HEK293 (cell line): ENCODE measurements around the gene TEAD4.

Experiments used
- CTCF ChIA-PET: fragments of 350-600 bp; formaldehyde crosslinking; extraction: SDS; loops from one replicate; lab custom pipeline; 2021; ENCODE audit warnings: antibody characterized with exemption; lab: Yijun Ruan, JAX
- POLR2A ChIA-PET: fragments of 300-600 bp; formaldehyde crosslinking; extraction: SDS; loops from one replicate; lab custom pipeline; 2020; ENCODE audit warnings: antibody characterized with exemption, inconsistent platforms; lab: Yijun Ruan, JAX
- H3K27ac ChIP-seq: fragments of 200-500 bp; sonication (Bioruptor generic); 2 replicates; pipeline ENCODE4 v1.5.1; 2014; ENCODE audit warnings: low read depth, low read length, control low read depth, inconsistent platforms; ENCODE audit errors: extremely low read depth
- H3K36me3 ChIP-seq, 2 experiments: fragments of 200-500 bp in 1 of 2; sonication (Bioruptor generic) in 1 of 2; 1 replicate in 1 of 2; 2 replicates in 1 of 2; pipeline ENCODE4 v1.5.1; 2014 to 2017; ENCODE audit warnings: inconsistent platforms in 2 of 2, low read length in 2 of 2; ENCODE audit not compliant: control insufficient read depth in 2 of 2, insufficient read depth in 1 of 2
- H3K4me1 ChIP-seq: fragments of 200-500 bp; sonication (Bioruptor generic); 2 replicates; pipeline ENCODE4 v1.5.1; 2014; ENCODE audit warnings: mild to moderate bottlenecking, low read length, inconsistent platforms; ENCODE audit not compliant: control insufficient read depth, insufficient read depth
- H3K4me3 ChIP-seq: 2 replicates; pipeline ENCODE4 v1.5.1; 2011; ENCODE audit warnings: low read depth, mild to moderate bottlenecking, control low read depth, low read length, moderate library complexity
- H3K9me3 ChIP-seq: fragments of 200-500 bp; sonication (Bioruptor generic); 2 replicates; pipeline ENCODE4 v1.5.1; 2014; ENCODE audit warnings: low read depth, low read length, inconsistent platforms; ENCODE audit not compliant: control insufficient read depth, insufficient read depth
- HIC1 ChIP-seq: fragments of 450-650 bp; formaldehyde crosslinking; IDR thresholded peaks from 2 replicates; pipeline ENCODE4 v1.5.1; 2016; ENCODE audit warnings: missing biosample characterization, missing genetic modification characterization
- MEIS1 ChIP-seq: sonication (generic); formaldehyde crosslinking; IDR thresholded peaks from 2 replicates; pipeline ENCODE4 v1.8.1; 2022; ENCODE audit warnings: missing genetic modification reagents, mild to moderate bottlenecking, borderline replicate concordance
- PRDM4 ChIP-seq: fragments of 450-650 bp; formaldehyde crosslinking; IDR thresholded peaks from 2 replicates; pipeline ENCODE4 v1.5.1; 2017; ENCODE audit warnings: missing biosample characterization, missing genetic modification characterization
- ZFHX2 ChIP-seq: fragments of 450-650 bp; formaldehyde crosslinking; conservative IDR thresholded peaks from 2 replicates; pipeline ENCODE4 v1.5.1; 2016; ENCODE audit warnings: missing biosample characterization, missing genetic modification characterization
- ZNF138 ChIP-seq: fragments of 450-650 bp; formaldehyde crosslinking; IDR thresholded peaks from 2 replicates; pipeline ENCODE4 v1.5.1; 2016; ENCODE audit warnings: missing biosample characterization, missing genetic modification characterization, borderline replicate concordance
- ZNF24 ChIP-seq: fragments of 450-650 bp; formaldehyde crosslinking; IDR thresholded peaks from 2 replicates; pipeline ENCODE4 v1.5.1; 2016; ENCODE audit warnings: missing biosample characterization, missing genetic modification characterization
- ZNF404 ChIP-seq: fragments of 450-650 bp; formaldehyde crosslinking; IDR thresholded peaks from 2 replicates; pipeline ENCODE4 v1.5.1; 2017; ENCODE audit warnings: missing biosample characterization, missing genetic modification characterization
- ZNF621 ChIP-seq: fragments of 450-650 bp; formaldehyde crosslinking; IDR thresholded peaks from 2 replicates; pipeline ENCODE4 v1.5.1; 2017; ENCODE audit warnings: missing biosample characterization, missing genetic modification characterization
- ZNF623 ChIP-seq: fragments of 450-650 bp; formaldehyde crosslinking; IDR thresholded peaks from 2 replicates; pipeline ENCODE4 v1.5.1; 2016; ENCODE audit warnings: missing biosample characterization, missing genetic modification characterization
- ZNF664 ChIP-seq: fragments of 450-650 bp; formaldehyde crosslinking; IDR thresholded peaks from 2 replicates; pipeline ENCODE4 v1.5.1; 2016; ENCODE audit warnings: missing biosample characterization, missing genetic modification characterization
- TF ChIP-seq, protein P1 (sequence below): fragments of 450-650 bp; formaldehyde crosslinking; IDR thresholded peaks from 2 replicates; pipeline ENCODE4 v1.5.1; 2017; ENCODE audit warnings: missing biosample characterization, missing genetic modification characterization

Gene TEAD4

GRCh38 chr12:3010214-3010930, 51.2 kb downstream of the TEAD4 start:
- no peak overlapping the region for H3K4me3 ChIP-seq
- H3K9me3 ChIP-seq = no peaks in the 10 kb centered on the region
- ChIA-PET POLR2A (no interaction called here), CTCF (interaction anchor here (1.3 kb wide), 1 partner anchor 24 kb away, joined by 3 read pairs; no protein-coding TSS in a partner anchor)
- TF ChIP-seq, protein P1, sequence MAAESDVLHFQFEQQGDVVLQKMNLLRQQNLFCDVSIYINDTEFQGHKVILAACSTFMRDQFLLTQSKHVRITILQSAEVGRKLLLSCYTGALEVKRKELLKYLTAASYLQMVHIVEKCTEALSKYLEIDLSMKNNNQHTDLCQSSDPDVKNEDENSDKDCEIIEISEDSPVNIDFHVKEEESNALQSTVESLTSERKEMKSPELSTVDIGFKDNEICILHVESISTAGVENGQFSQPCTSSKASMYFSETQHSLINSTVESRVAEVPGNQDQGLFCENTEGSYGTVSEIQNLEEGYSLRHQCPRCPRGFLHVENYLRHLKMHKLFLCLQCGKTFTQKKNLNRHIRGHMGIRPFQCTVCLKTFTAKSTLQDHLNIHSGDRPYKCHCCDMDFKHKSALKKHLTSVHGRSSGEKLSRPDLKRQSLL (tag by site-specific recombination) = no peak
- TF ChIP-seq MEIS1 (CRISPR knock-in tag) (no peak), HIC1 (tag by site-specific recombination) (no peak), ZNF404 (no peak)
- H3K4me1 ChIP-seq = no peaks in the 10 kb centered on the region
- H3K36me3 ChIP-seq = peaks cover 0 to 2% of the 10 kb centered on the region in 2 experiments; a peak in 2 of 3 replicates
- H3K27ac ChIP-seq = no peak overlapping the region

GRCh38 chr12:3012786-3013185, 53.6 kb downstream of the TEAD4 start:
- TF ChIP-seq ZFHX2 (tag by site-specific recombination) = 0 out of 2 replicates have a peak, but pooled peaks have one; percentile 7
- no peak for TF ChIP-seq ZNF664 (tag by site-specific recombination)
- no peak overlapping the region for H3K27ac ChIP-seq
- ChIA-PET CTCF (interaction anchor here (0.6 kb wide), 1 partner anchor 65 kb away, joined by 5 read pairs; no protein-coding TSS in a partner anchor), POLR2A (no interaction called here)
- H3K36me3 ChIP-seq = peaks cover 0 to 2% of the 10 kb centered on the region in 2 experiments; a peak in 2 of 3 replicates
- H3K4me1 ChIP-seq = no peaks in the 10 kb centered on the region
- no peaks in the 10 kb centered on the region for H3K9me3 ChIP-seq
- H3K4me3 ChIP-seq = no peak overlapping the region

- POLR2A ChIA-PET = no interaction called here
- no peaks in the 10 kb centered on the region for H3K9me3 ChIP-seq
- TF ChIP-seq ZNF623 (tag by site-specific recombination) = no peak
- TF ChIP-seq PRDM4 (tag by site-specific recombination) = peak; percentile 63; the same call in 1 of the 2 replicates
- no peak for TF ChIP-seq ZNF138 (tag by site-specific recombination)
- no peak for TF ChIP-seq ZNF24 (tag by site-specific recombination)
- no peak for TF ChIP-seq ZNF621 (tag by site-specific recombination)
- no peak overlapping the region for H3K4me3 ChIP-seq
- H3K36me3 ChIP-seq = peaks cover 0 to 2% of the 10 kb centered on the region in 2 experiments; a peak in 2 of 3 replicates
- CTCF ChIA-PET = no interaction called here
- H3K27ac ChIP-seq = no peak overlapping the region
- no peaks in the 10 kb centered on the region for H3K4me1 ChIP-seq
These were observed 55.4 kb downstream of the TEAD4 start for GRCh38 chr12:3014641-3015040.
